Measurements from ENCODE around the gene ANK3. TPM values are rescaled to one million over a fixed set of nuclear protein-coding genes. Genes with fewer than 3 reads are reported as not detected.

Gene ANK3
- total and polyA plus RNA-seq, 2 experiments from 2014 or later: 46.5 to 85.2 TPM

DNA sequence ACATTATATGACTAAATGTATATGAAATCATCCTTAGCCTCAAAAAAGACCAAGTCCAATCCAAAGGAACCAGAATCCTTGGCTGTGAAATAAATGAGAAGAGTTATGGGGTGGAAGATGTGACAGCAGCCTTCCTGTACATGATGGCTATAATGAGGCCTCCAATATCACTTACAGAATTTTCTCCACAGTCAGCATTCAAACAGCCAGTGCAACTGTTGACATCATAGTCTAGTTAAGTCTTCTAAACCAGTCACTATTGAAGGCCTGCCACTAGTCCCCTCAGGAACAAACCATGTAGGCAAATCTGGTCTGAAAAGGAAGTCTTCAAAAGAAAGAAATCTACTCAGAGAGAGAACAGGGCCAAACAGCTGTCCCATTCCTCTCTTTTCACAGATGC lies 263.8 kb downstream of the ANK3 start:
- peaks cover 15% of the 10 kb centered on the region for H3K4me1 Mint-ChIP-seq
- DNase-seq (ENCODE audit: low spot score) (no peak), ATAC-seq (no peak)
- Histone ChIP-seq H2AFZ (no peak overlapping the region), H3K27ac (ENCODE audit: low read depth) (no peak overlapping the region), H3F3A (replicated peaks; ENCODE audit: low read depth) (no peaks in the 10 kb centered on the region), H3K4me2 (no peak overlapping the region), H3K4me3 (no peak overlapping the region), H3K27me3 (ENCODE audit: insufficient read depth) (no peaks in the 10 kb centered on the region), H3K79me2 (replicated peaks; ENCODE audit: insufficient read depth) (no peaks in the 10 kb centered on the region), H3K9me2 (ENCODE audit: insufficient read depth) (no peaks in the 10 kb centered on the region), H3K36me3 (ENCODE audit: insufficient read depth) (no peaks in the 10 kb centered on the region), H4K20me1 (replicated peaks; ENCODE audit: insufficient read depth) (no peaks in the 10 kb centered on the region; the same call in 1 of the 2 replicates), H3K4me1 (ENCODE audit: insufficient read depth) (peaks cover 16% of the 10 kb centered on the region)
- no peak for TF ChIP-seq CREB1 (CRISPR knock-in tag; IDR thresholded peaks at IDR 0.05; ENCODE audit: low read depth)
- TF ChIP-seq, protein P1, sequence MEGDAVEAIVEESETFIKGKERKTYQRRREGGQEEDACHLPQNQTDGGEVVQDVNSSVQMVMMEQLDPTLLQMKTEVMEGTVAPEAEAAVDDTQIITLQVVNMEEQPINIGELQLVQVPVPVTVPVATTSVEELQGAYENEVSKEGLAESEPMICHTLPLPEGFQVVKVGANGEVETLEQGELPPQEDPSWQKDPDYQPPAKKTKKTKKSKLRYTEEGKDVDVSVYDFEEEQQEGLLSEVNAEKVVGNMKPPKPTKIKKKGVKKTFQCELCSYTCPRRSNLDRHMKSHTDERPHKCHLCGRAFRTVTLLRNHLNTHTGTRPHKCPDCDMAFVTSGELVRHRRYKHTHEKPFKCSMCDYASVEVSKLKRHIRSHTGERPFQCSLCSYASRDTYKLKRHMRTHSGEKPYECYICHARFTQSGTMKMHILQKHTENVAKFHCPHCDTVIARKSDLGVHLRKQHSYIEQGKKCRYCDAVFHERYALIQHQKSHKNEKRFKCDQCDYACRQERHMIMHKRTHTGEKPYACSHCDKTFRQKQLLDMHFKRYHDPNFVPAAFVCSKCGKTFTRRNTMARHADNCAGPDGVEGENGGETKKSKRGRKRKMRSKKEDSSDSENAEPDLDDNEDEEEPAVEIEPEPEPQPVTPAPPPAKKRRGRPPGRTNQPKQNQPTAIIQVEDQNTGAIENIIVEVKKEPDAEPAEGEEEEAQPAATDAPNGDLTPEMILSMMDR (conservative IDR thresholded peaks at IDR 0.05; ENCODE audit: low read depth in 2 of 2): no peak
- no peak for TF ChIP-seq NANOG (IDR thresholded peaks at IDR 0.05; ENCODE audit: borderline replicate concordance)
- TF ChIP-seq STAT1 (IDR thresholded peaks at IDR 0.05; ENCODE audit: unreplicated experiment): no peak
- TF ChIP-seq JUNB (IDR thresholded peaks at IDR 0.05; ENCODE audit: unreplicated experiment): no peak
- TF ChIP-seq, protein P2, sequence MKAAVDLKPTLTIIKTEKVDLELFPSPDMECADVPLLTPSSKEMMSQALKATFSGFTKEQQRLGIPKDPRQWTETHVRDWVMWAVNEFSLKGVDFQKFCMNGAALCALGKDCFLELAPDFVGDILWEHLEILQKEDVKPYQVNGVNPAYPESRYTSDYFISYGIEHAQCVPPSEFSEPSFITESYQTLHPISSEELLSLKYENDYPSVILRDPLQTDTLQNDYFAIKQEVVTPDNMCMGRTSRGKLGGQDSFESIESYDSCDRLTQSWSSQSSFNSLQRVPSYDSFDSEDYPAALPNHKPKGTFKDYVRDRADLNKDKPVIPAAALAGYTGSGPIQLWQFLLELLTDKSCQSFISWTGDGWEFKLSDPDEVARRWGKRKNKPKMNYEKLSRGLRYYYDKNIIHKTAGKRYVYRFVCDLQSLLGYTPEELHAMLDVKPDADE (IDR thresholded peaks at IDR 0.05): no peak
- no peak for TF ChIP-seq POLR2AphosphoS5 (IDR thresholded peaks at IDR 0.05; ENCODE audit: low read depth)
- TF ChIP-seq EZH2phosphoT487 (IDR thresholded peaks at IDR 0.05; ENCODE audit: unreplicated experiment): no peak
- TF ChIP-seq ZNF331 (CRISPR knock-in tag; IDR thresholded peaks at IDR 0.05; ENCODE audit: low read depth): no peak
- no peak for TF ChIP-seq ZNF114 (CRISPR knock-in tag; IDR thresholded peaks at IDR 0.05)
- no peaks in the 10 kb centered on the region for H3K9me3 Mint-ChIP-seq
- no peak overlapping the region for H3K27ac Mint-ChIP-seq
- no peak overlapping the region for H3K4me3 Mint-ChIP-seq
- H3K27me3 Mint-ChIP-seq (ENCODE audit: insufficient read depth, low read depth, poor library complexity): peaks cover 3% of the 10 kb centered on the region
- no peaks in the 10 kb centered on the region for H3K36me3 Mint-ChIP-seq (ENCODE audit: low read depth)

DNA sequence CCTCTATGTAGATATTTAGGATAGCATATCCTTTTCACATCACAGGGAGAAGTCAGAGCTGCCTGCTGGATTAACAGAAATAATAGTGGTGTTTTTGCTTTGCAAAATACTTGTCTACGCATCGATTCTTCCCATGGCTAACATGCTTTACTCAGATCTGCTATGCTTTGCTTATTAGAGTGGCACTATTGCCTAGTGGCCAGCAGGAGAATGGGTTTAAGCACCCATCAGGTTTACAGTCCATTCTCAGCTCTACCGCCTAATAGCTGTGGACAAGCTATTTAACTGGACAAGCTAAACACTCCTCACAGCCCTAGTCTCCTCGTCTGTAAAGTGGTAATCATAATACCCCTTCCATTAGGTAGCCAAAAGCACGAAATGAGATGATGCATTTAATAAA lies 265.1 kb downstream of the ANK3 start:
- Histone ChIP-seq H3K4me2 (no peak overlapping the region), H3K79me2 (replicated peaks; ENCODE audit: insufficient read depth) (no peaks in the 10 kb centered on the region), H3K9me2 (ENCODE audit: insufficient read depth) (no peaks in the 10 kb centered on the region), H3K27ac (ENCODE audit: low read depth) (no peak overlapping the region), H3K27me3 (ENCODE audit: insufficient read depth) (no peaks in the 10 kb centered on the region), H3K4me1 (ENCODE audit: insufficient read depth) (peaks cover 2% of the 10 kb centered on the region; the same call in 1 of the 2 replicates), H3K36me3 (ENCODE audit: insufficient read depth) (no peaks in the 10 kb centered on the region; the same call in 1 of the 2 replicates), H2AFZ (no peak overlapping the region), H3K4me3 (no peak overlapping the region), H3F3A (replicated peaks; ENCODE audit: low read depth) (no peaks in the 10 kb centered on the region), H4K20me1 (replicated peaks; ENCODE audit: insufficient read depth) (no peaks in the 10 kb centered on the region; the same call in 1 of the 2 replicates)
- peaks cover 5% of the 10 kb centered on the region; the same call in 2 of the 3 replicates for H3K4me1 Mint-ChIP-seq
- DNase-seq (ENCODE audit: low spot score) (no peak), ATAC-seq (peak; percentile 41; the same call in 1 of the 3 replicates)
- H3K4me3 Mint-ChIP-seq: no peak overlapping the region
- H3K27me3 Mint-ChIP-seq (ENCODE audit: insufficient read depth, low read depth, poor library complexity): peaks cover 2% of the 10 kb centered on the region
- no peaks in the 10 kb centered on the region for H3K9me3 Mint-ChIP-seq
- H3K36me3 Mint-ChIP-seq (ENCODE audit: low read depth): no peaks in the 10 kb centered on the region; the same call in 2 of the 3 replicates
- no peak overlapping the region for H3K27ac Mint-ChIP-seq
- no peak for TF ChIP-seq STAT1 (IDR thresholded peaks at IDR 0.05; ENCODE audit: unreplicated experiment)
- TF ChIP-seq, protein P1 (conservative IDR thresholded peaks at IDR 0.05; ENCODE audit: low read depth in 2 of 2): peak in 1 of 2 experiments; percentile 18; a peak in 1 of 4 replicates

Data from GM23338 (cell line).